ENCODE data around the gene WDR35. TPM values are rescaled to one million over a fixed set of nuclear protein-coding genes. Genes with fewer than 3 reads are reported as not detected.

The WDR35 gene
- total and polyA plus RNA-seq, 10 of the 15 experiments (the other 5 are each of a cell fraction or from before 2014, with no cell fraction given), result 3.0 to 9.3 (median 6.3) TPM

- TF ChIP-seq SIX5 (IDR thresholded peaks at IDR 0.05; ENCODE audit: low read depth, low read length, severe bottlenecking), result no peak
- TF ChIP-seq HDAC6 (IDR thresholded peaks at IDR 0.05; ENCODE audit: unreplicated experiment), result no peak
- TF ChIP-seq RAD51 (IDR thresholded peaks at IDR 0.05), result no peak
- TF ChIP-seq NFYB (IDR thresholded peaks at IDR 0.05; ENCODE audit: insufficient read depth, low read depth, low read length), result no peak
- TF ChIP-seq PBX3 (IDR thresholded peaks at IDR 0.05; ENCODE audit: insufficient replicate concordance, low read depth, low read length), result peak; percentile 29
- TF ChIP-seq CEBPB (IDR thresholded peaks at IDR 0.05; ENCODE audit: borderline replicate concordance in 1 of 2, low read depth in 2 of 2, low read length in 2 of 2), result no peak
- TF ChIP-seq, protein P1, sequence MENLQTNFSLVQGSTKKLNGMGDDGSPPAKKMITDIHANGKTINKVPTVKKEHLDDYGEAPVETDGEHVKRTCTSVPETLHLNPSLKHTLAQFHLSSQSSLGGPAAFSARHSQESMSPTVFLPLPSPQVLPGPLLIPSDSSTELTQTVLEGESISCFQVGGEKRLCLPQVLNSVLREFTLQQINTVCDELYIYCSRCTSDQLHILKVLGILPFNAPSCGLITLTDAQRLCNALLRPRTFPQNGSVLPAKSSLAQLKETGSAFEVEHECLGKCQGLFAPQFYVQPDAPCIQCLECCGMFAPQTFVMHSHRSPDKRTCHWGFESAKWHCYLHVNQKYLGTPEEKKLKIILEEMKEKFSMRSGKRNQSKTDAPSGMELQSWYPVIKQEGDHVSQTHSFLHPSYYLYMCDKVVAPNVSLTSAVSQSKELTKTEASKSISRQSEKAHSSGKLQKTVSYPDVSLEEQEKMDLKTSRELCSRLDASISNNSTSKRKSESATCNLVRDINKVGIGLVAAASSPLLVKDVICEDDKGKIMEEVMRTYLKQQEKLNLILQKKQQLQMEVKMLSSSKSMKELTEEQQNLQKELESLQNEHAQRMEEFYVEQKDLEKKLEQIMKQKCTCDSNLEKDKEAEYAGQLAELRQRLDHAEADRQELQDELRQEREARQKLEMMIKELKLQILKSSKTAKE (IDR thresholded peaks at IDR 0.05; ENCODE audit: low read depth, poor library complexity, severe bottlenecking), result no peak
- TF ChIP-seq EED (IDR thresholded peaks at IDR 0.05; ENCODE audit: low read depth), result no peak
- TF ChIP-seq ZNF384 (IDR thresholded peaks at IDR 0.05; ENCODE audit: borderline replicate concordance, low read depth, low read length), result peak; percentile 65
- TF ChIP-seq EGR1 (IDR thresholded peaks at IDR 0.05; ENCODE audit: borderline replicate concordance in 1 of 2, low read depth in 2 of 2, low read length in 2 of 2), result no peak
- TF ChIP-seq JUND (IDR thresholded peaks at IDR 0.05; ENCODE audit: low read depth, low read length), result no peak
- peak; percentile 91 for TF ChIP-seq RAD21 (IDR thresholded peaks at IDR 0.05; ENCODE audit: insufficient read depth, low read depth, low read length)
- peak; percentile 81 for TF ChIP-seq PKNOX1 (IDR thresholded peaks at IDR 0.05)
- TF ChIP-seq YY1 (IDR thresholded peaks at IDR 0.05; ENCODE audit: low read depth, low read length), result peak; percentile 75
- no peak for TF ChIP-seq MAX (IDR thresholded peaks at IDR 0.05; ENCODE audit: low read depth, low read length)
- no peak for TF ChIP-seq TCF7 (IDR thresholded peaks at IDR 0.05; ENCODE audit: borderline replicate concordance)
Observed at GRCh38 chr2:19955544-19956422, 34.1 kb downstream of the WDR35 start (continued).

Measured in GM12878 (cell line).